B cell (primary cell): Measurements from ENCODE around the gene FAM184A.

Experiments
- EZH2 ChIP-seq: IDR thresholded peaks from 2 replicates; pipeline ENCODE4 v1.6.1; 2012; ENCODE audit warnings: borderline replicate concordance, low read depth, mild to moderate bottlenecking, moderate library complexity, low read length; ENCODE audit not compliant: insufficient read depth, poor library complexity, severe bottlenecking
- TF ChIP-seq, protein P1 (sequence below): fragments of 200-600 bp; IDR thresholded peaks from one replicate; pipeline ENCODE4 v1.8.0; 2022; ENCODE audit warnings: antibody characterized with exemption, mild to moderate bottlenecking

DNA sequence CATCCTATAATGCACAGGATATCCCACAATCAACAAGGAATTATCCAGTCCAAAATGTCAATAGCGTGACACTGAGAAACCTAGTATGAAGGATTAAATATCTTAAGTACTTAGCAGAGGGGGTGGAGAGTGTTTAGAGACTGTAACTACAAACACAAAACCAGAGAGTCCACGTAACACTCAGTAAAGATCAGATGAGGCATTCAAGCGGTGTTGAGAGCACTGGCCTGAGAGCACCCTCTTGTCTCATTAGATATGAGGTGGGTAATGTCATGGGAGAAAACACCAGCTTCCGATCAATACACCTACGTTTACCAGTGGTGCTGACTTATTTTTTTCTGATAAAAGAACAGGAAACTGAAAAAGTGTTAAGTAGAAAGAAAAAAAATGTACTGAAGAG, 2.3 kb downstream of the FAM184A start:
- TF ChIP-seq, protein P1, sequence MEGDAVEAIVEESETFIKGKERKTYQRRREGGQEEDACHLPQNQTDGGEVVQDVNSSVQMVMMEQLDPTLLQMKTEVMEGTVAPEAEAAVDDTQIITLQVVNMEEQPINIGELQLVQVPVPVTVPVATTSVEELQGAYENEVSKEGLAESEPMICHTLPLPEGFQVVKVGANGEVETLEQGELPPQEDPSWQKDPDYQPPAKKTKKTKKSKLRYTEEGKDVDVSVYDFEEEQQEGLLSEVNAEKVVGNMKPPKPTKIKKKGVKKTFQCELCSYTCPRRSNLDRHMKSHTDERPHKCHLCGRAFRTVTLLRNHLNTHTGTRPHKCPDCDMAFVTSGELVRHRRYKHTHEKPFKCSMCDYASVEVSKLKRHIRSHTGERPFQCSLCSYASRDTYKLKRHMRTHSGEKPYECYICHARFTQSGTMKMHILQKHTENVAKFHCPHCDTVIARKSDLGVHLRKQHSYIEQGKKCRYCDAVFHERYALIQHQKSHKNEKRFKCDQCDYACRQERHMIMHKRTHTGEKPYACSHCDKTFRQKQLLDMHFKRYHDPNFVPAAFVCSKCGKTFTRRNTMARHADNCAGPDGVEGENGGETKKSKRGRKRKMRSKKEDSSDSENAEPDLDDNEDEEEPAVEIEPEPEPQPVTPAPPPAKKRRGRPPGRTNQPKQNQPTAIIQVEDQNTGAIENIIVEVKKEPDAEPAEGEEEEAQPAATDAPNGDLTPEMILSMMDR, result no peak
- no peak for TF ChIP-seq EZH2
